Neutrophil (primary cell): ENCODE measurements around the gene ARPC2.

Experiments
- H3K27ac ChIP-seq: fragments of 200-600 bp; sonication (generic); 2 replicates; pipeline ENCODE4 v1.5.1; 2016; ENCODE audit warnings: mild to moderate bottlenecking, moderate library complexity
- H3K27me3 ChIP-seq: fragments of 200-600 bp; sonication (generic); 2 replicates; pipeline ENCODE4 v1.6.0; 2016; ENCODE audit warnings: mild to moderate bottlenecking
- H3K36me3 ChIP-seq: fragments of 200-600 bp; sonication (generic); 2 replicates; pipeline ENCODE4 v1.5.1; 2017
- H3K4me1 ChIP-seq, 2 experiments: fragments of 200-600 bp in 1 of 2; sonication (generic) in 1 of 2; 1 replicate in 1 of 2; 2 replicates in 1 of 2; pipeline versions ENCODE4 v1.5.1 to v1.6.1; 2013 to 2016; ENCODE audit warnings: low read depth in 1 of 2, low read length in 1 of 2, mild to moderate bottlenecking in 1 of 2, moderate library complexity in 1 of 2; ENCODE audit not compliant: control insufficient read depth in 1 of 2, insufficient read depth in 1 of 2
- H3K4me3 ChIP-seq, 2 experiments: fragments of 200-600 bp in 1 of 2; sonication (generic) in 1 of 2; 1 replicate in 1 of 2; 2 replicates in 1 of 2; pipeline ENCODE4 v1.5.1; 2013 to 2016; ENCODE audit warnings: low read depth in 1 of 2, low read length in 1 of 2, mild to moderate bottlenecking in 1 of 2, moderate library complexity in 1 of 2
- H3K9me3 ChIP-seq: fragments of 200-600 bp; sonication (generic); 2 replicates; pipeline ENCODE4 v1.5.1; 2016
- TF ChIP-seq, protein P1 (sequence below): fragments of 200-600 bp; sonication (generic); IDR thresholded peaks from 2 replicates; pipeline ENCODE4 v1.5.1; 2016; ENCODE audit warnings: antibody characterized with exemption

The ARPC2 gene

DNA sequence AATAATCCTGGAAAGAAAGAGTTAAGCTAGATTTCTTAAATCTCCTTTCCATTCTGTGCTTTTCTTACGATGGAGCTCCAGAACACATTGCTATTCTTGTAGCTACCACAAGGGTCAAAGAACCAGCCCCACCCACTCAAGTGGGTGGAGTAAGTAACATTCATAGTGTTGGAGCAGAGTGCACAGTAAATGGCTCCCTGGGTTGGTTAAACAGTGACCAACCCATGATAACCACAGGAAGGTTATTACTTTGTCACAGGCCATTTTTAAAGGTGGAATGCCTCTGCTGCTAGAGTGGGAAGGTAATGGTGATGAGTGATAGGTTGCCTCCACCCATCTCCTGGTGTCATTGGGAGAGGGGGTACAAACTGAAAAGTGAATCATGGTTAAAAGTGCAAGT lies 13.9 kb downstream of the ARPC2 start:
- no peak overlapping the region for H3K4me3 ChIP-seq
- no peaks in the 10 kb centered on the region for H3K27me3 ChIP-seq
- H3K4me1 ChIP-seq = peaks cover 35 to 43% of the 10 kb centered on the region in 2 experiments
- TF ChIP-seq, protein P1, sequence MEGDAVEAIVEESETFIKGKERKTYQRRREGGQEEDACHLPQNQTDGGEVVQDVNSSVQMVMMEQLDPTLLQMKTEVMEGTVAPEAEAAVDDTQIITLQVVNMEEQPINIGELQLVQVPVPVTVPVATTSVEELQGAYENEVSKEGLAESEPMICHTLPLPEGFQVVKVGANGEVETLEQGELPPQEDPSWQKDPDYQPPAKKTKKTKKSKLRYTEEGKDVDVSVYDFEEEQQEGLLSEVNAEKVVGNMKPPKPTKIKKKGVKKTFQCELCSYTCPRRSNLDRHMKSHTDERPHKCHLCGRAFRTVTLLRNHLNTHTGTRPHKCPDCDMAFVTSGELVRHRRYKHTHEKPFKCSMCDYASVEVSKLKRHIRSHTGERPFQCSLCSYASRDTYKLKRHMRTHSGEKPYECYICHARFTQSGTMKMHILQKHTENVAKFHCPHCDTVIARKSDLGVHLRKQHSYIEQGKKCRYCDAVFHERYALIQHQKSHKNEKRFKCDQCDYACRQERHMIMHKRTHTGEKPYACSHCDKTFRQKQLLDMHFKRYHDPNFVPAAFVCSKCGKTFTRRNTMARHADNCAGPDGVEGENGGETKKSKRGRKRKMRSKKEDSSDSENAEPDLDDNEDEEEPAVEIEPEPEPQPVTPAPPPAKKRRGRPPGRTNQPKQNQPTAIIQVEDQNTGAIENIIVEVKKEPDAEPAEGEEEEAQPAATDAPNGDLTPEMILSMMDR = peak; percentile 35
- H3K9me3 ChIP-seq = no peaks in the 10 kb centered on the region
- peak overlapping the region; percentile 77 for H3K27ac ChIP-seq
- peaks cover 93% of the 10 kb centered on the region for H3K36me3 ChIP-seq

DNA sequence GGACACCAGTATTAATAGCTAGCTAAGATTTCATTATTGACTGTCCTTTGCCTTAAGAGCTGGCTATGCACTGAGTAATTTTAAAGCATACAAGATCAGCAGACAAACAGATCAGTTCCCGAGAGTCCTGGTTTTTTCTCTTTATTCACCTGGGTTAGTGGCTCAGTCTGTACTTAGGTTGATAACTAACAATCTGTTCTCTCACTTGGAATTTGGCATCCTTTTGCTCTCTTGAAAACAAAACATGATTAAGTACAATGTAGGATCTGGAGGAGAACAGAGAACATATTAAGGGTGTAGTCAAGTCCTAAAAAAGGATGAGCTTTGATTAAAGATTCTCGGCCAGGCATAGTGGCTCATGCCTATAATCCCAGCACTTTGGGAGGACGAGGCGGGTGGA lies 16.6 kb downstream of the ARPC2 start:
- H3K27ac ChIP-seq = peak overlapping the region; percentile 1
- no peak overlapping the region for H3K4me3 ChIP-seq
- TF ChIP-seq, protein P1 = no peak
- H3K27me3 ChIP-seq = no peaks in the 10 kb centered on the region
- H3K36me3 ChIP-seq = peaks cover 93% of the 10 kb centered on the region
- H3K4me1 ChIP-seq = peaks cover 31 to 34% of the 10 kb centered on the region in 2 experiments
- no peaks in the 10 kb centered on the region for H3K9me3 ChIP-seq

DNA sequence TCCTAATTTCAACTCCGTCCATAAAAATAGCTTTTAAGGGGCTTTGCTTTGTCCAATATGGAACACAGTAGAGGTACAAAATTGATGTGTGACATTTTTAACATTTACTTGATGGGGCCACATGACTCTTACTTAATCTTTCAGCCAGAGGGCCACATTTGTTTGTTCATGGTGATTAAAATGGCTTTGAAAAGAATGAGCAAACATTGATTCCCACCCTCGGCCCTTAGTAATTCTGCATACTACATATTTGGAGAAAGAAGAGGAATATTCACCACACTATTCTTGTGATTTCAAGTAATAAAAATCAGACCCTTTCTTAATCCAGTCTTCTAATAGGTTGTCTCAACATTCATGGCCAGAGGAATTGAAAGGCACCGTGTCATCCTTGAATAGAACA lies 17.5 kb downstream of the ARPC2 start:
- H3K27ac ChIP-seq = peak overlapping the region; percentile 24
- H3K36me3 ChIP-seq = peaks cover 96% of the 10 kb centered on the region
- no peaks in the 10 kb centered on the region for H3K27me3 ChIP-seq
- H3K9me3 ChIP-seq = no peaks in the 10 kb centered on the region
- TF ChIP-seq, protein P1 = no peak
- H3K4me3 ChIP-seq = no peak overlapping the region
- H3K4me1 ChIP-seq = peaks cover 21 to 24% of the 10 kb centered on the region in 2 experiments

DNA sequence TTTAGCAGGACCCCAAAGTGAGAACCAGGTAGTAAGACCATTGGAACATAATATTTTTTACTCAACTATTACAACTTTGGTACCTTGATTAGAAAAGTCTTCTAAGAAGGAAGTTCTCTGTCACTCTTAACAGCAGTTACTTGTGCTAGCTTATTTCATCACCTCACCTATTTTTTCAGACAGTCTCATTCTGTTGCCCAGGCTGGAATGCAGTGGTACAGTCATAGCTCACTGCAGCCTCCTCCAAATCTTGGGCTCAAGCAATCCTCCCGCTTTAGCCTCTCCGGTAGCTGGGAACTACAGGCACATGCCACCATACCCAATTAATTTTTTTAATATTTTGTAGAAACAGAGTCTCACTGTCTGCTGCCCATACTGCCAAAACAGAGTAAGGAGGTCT lies 18.0 kb downstream of the ARPC2 start:
- Histone ChIP-seq H3K4me1 (peaks cover 16 to 19% of the 10 kb centered on the region in 2 experiments), H3K4me3 (no peak overlapping the region), H3K9me3 (no peaks in the 10 kb centered on the region), H3K27ac (peak overlapping the region; percentile 24), H3K36me3 (peaks cover 98% of the 10 kb centered on the region), H3K27me3 (no peaks in the 10 kb centered on the region)
- TF ChIP-seq, protein P1 = no peak

DNA sequence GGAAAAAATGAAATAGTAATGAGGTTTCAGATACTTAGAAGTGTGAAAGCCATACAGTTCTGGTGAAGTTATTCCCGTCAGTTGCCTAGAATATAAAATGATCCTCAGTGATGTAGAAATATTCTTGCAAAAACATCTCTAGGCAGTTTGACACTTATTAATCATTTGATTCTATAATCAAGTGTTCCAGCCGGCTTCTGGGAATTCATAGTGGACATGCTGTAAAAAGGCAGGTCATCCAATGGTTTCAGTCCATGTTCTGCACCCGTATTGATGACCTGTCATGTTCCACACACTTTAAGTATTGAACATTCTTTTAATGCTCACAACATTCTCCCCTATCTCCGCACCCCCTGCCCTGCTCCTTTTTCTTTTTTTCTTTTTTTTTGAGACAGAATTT lies 19.8 kb downstream of the ARPC2 start:
- TF ChIP-seq, protein P1 = no peak
- H3K36me3 ChIP-seq = peaks cover 99% of the 10 kb centered on the region

DNA sequence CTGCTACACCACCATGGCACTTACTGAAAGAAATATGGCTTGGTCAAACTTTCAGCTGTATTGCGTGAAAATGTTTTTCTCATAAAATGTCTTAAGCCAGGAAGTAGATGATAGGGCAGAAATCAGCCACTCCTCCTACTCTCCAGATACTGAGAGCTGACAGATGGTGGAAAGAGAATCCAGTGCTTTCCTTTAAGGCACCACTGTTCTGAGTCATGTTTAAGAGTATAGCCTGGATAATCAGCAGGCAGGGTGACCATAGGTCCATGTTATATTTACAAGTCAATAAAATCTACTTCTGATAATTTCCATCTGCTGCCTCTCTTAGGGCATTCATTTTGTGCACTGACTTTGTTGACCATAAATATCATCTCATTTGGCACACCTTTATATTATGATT lies 21.9 kb downstream of the ARPC2 start:
- H3K27me3 ChIP-seq = no peaks in the 10 kb centered on the region
- H3K36me3 ChIP-seq = peaks cover 100% of the 10 kb centered on the region

More for the DNA sequence above, 19.8 kb downstream of the ARPC2 start:
- Histone ChIP-seq H3K9me3 (no peaks in the 10 kb centered on the region), H3K27ac (no peak overlapping the region), H3K4me3 (no peak overlapping the region), H3K4me1 (peaks cover 0 to under 1% of the 10 kb centered on the region in 2 experiments), H3K27me3 (no peaks in the 10 kb centered on the region)

More for the DNA sequence above, 21.9 kb downstream of the ARPC2 start:
- Histone ChIP-seq H3K4me1 (no peaks in the 10 kb centered on the region), H3K27ac (no peak overlapping the region), H3K4me3 (no peak overlapping the region), H3K9me3 (no peaks in the 10 kb centered on the region)
- TF ChIP-seq, protein P1 = no peak
